HG03432 (cell line): ENCODE measurements around the gene PFKFB3.
"Not testable (repeated sequence)": the region's sequence is repeated elsewhere in the genome, so short reads cannot be mapped to it uniquely, and the experiment has no call there.

Source experiments
- ATAC-seq: cut with Tn5 transposase; IDR thresholded peaks from one replicate; pipeline ENCODE4 v1.9.1; 2021; ENCODE audit warnings: mild to moderate bottlenecking, moderate library complexity; ENCODE audit not compliant: unreplicated experiment

PFKFB3 gene

GRCh38 chr10:6234371-6234770, 31.6 kb downstream of the PFKFB3 start:
- no peak for ATAC-seq

GRCh38 chr10:6236349-6237198, 33.8 kb downstream of the PFKFB3 start:
- no peak for ATAC-seq

GRCh38 chr10:6237199-6237530, 34.4 kb downstream of the PFKFB3 start:
- ATAC-seq: no peak

- ATAC-seq: not testable (repeated sequence)
Measured at GRCh38 chr10:6238587-6239212, 36.0 kb downstream of the PFKFB3 start.

- no peak for ATAC-seq
Measured at GRCh38 chr10:6239213-6239991, 36.7 kb downstream of the PFKFB3 start.

GRCh38 chr10:6240254-6240653, 37.5 kb downstream of the PFKFB3 start:
- no peak for ATAC-seq

- no peak for ATAC-seq
Measured at GRCh38 chr10:6242089-6242488, 39.4 kb downstream of the PFKFB3 start.

GRCh38 chr10:6244510-6244909, 41.8 kb downstream of the PFKFB3 start:
- no peak for ATAC-seq

GRCh38 chr10:6247041-6247712, 44.4 kb downstream of the PFKFB3 start:
- ATAC-seq: no peak

GRCh38 chr10:6248908-6249307, 46.2 kb downstream of the PFKFB3 start:
- ATAC-seq: not testable (repeated sequence)

- no peak for ATAC-seq
Measured at GRCh38 chr10:6249698-6250097, 47.0 kb downstream of the PFKFB3 start.

- ATAC-seq: no peak
Measured at GRCh38 chr10:6250745-6251144, 48.0 kb downstream of the PFKFB3 start.

- ATAC-seq: no peak
Measured at GRCh38 chr10:6254201-6254600, 51.5 kb downstream of the PFKFB3 start.

GRCh38 chr10:6255548-6256061, 52.9 kb downstream of the PFKFB3 start:
- ATAC-seq: no peak

GRCh38 chr10:6256439-6256838, 53.7 kb downstream of the PFKFB3 start:
- ATAC-seq: no peak

- ATAC-seq: no peak
Measured at GRCh38 chr10:6259153-6259552, 56.4 kb downstream of the PFKFB3 start.

GRCh38 chr10:6260843-6261242, 58.1 kb downstream of the PFKFB3 start:
- no peak for ATAC-seq

- ATAC-seq: no peak
Measured at GRCh38 chr10:6267941-6268340, 65.2 kb downstream of the PFKFB3 start.

- no peak for ATAC-seq
Measured at GRCh38 chr10:6269432-6269831, 66.7 kb downstream of the PFKFB3 start.

GRCh38 chr10:6269953-6270867, 67.5 kb downstream of the PFKFB3 start:
- ATAC-seq: peak; percentile 82
